Kidney capillary endothelial cell (primary cell): ENCODE measurements around the gene NEK2.
A peak's percentile ranks its signal among the peaks of the same experiment; 100 is the strongest.
"Not testable (repeated sequence)": the region's sequence is repeated elsewhere in the genome, so short reads cannot be mapped to it uniquely, and the experiment has no call there.

Experiments
- DNase-seq: peaks from one replicate; pipeline ENCODE4 v3.0.0-alpha.2; 2018; ENCODE audit warnings: low spot score

Gene NEK2

DNA sequence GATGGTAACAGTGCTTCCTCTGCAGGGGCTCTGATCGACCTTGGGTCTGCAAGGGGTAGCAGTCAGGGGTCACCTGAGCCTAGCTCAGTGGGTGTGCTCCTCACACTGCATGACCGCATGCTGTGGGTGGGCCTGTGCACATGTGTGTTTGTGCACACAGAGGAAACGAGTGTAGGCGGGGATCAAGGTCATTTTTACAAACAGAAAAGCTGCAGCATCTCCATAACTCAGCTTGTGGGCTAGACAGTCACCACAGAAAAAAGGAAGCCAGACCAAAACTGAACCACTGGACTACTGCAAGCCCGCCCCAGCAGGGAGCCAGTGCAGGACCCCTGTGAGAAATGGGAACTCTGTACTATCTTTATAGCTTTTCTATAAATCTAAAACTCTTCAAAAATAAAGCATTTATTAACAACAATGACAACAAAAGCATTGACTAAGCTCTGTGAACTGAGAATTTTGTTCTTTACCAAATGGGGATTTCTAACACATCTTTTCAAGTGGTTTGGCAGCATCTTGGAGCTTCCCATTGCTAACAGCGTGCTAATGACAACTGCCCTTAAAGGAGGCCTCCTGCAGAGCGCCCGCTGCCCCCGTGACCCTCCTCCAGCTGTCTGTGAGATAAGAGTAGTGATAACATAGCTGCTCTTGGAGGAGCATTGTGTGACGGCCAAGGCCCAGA is 19.9 kb upstream of the NEK2 start:
- no peak for DNase-seq

- DNase-seq = not testable (repeated sequence)
These were observed 18.5 kb upstream of the NEK2 start for GRCh38 chr1:211693911-211694310.

DNA sequence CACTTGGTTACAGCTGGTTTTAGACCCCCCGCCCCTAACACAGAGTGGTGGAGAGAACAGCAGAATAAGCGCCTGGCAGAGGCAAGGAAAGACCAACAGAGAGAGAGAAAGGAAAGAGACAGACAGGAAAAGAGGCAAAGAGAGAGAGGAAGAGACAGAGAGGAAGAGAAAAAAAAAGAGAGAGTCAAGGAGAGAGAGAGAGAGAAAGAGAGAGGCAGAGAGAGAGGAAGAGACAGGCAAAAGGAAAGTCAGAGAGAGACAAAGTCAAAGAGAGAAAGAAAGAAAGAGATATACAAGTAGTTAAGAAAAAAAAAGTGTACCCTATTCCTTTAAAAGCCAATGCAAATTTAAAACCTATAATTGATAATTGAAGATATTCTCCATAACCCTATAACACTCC is 13.0 kb upstream of the NEK2 start:
- DNase-seq = no peak

DNA sequence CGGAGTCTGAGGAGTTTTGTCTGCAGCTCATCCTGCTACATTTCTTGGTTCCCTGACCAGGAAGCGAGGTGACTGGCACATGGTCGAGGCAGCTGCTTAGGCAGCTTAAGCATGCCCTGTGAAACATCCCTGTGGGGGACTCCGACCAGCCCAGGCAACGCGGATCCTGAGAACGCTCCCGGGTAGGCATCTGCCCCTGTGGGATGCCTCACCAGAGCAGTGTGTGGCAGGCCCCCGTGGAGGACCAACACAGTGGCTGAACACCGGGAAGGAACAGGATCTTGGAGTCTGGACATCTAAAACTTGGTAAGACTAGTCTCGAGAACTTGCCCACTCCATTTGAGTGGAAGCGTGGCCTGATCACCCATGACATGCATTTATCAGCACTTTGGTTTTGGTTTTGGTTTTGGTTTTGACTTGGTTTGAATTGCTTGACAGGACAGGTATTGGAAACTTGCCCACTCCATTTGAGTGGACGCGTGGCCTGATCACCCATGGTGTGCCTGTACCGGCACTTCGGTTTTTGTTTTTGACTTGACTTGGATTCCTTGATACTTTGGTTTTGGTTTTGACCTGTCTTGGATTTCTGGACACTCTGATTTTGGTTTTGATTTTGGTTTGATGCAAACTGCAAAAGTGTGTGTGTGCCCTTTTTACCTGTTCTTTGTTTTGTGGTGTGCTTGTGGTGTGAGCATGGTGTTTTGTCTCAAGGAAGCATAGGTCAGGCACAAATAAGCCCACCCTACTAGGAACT is 12.2 kb upstream of the NEK2 start:
- DNase-seq = no peak

GRCh38 chr1:211685823-211686222 is 10.4 kb upstream of the NEK2 start:
- no peak for DNase-seq

DNA sequence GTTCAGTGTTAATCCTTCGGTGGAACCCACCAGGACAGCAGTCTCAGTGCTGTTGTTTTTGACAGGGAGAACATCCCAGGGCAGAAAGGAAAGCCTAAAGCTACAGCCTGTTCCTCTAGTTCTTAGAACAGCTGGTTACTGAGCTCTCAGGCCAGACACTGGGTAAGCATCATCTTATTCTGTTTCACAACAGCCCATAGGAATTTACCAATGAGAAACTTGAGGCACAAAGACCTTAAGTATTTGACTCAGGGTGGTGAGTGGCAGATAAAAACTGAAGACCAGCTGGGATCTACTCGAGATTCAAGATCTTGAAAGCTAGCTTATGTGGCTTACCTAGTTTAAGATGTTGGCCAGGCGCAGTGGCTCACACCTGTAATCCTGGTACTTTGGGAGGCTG is 9.4 kb upstream of the NEK2 start:
- DNase-seq = no peak

DNA sequence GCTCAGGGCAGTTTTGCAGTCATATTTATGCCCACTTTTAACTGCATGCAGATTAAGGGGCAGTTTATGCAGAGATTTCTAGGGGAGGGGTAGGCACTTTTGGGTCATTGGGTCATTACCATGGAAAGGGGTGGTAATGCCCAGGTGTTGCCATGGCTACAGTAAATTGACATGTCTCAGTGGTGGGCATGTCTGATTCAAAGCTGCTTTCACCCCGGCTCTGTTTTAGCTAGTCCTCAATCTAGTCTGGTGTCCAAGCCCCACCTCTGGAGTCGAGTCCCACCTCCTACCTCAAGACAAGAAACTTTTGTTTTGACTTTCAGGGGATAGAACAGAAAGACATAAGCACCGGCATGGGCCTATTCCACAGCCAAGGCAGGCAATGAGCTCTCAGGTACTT is 8.9 kb upstream of the NEK2 start:
- DNase-seq = no peak

DNA sequence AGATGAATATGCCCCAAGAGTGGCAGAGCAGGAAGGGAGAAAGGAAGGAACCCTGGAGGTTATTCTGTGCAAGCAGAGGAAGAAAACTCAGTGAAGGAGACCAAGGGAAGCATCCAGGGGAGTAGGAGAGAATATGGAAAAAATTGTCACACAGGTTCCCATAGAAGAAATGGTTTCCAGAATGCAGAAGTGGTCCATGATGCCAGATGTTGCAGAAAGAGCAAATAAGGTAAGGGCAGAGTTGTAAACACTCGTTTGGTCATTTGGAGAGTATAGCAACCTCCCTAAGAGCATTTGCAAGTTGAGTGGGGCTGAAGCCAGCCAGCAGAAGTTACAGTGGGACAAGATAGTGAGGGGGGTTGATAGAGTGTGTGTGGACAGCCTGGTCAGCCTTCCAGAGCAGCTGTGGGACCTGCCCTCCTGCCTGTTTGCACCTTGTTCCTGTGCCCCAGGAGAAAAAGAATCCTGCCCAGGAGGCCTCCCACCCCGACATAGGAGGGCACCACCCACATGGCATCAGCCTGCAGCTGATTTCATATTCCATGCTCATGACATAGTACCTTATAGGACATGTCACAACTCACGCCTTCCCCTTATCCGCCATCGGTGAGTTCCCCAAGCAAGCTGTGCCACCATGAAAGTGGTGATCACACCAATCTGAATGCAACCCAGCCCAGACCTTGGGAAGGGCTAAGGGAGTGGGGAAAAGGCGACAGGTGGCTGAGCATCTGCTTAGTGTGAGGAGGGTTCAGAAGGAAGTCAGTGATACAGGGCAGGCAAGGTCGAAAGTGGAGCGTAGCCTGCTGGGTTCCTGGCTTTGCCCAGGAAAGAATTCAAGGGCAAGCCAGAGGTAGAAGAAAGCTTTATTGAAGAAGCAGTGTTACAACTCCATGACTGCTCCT is 8.2 kb upstream of the NEK2 start:
- DNase-seq = no peak

- not testable (repeated sequence) for DNase-seq
These were observed 6.8 kb upstream of the NEK2 start for GRCh38 chr1:211682186-211682585.

DNA sequence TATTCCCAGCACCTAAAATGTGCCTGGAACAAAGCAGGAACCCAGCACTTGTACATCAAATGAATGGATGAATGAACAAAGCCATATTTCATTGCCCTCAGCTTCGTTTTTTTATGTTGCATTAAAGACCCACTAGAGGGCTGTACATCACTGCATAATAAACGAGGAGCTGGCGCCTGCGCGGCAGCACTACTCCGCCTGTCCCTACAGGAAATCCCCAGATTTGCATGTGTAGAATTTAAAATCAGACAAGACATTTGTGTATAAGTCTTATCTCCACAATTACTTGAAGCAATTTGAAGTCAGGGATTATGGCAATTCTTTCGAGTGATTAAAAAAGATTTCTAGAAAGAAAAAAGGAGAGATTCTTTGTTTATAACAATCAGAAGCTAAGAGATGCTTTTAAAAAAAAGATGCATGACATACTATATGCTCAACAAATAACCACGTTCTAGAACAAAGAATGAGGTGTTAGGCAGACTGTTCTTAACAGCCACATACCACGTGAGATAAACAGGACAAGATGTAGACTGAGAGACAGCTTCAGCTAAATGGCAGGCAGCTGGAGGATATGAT is 5.4 kb upstream of the NEK2 start:
- DNase-seq = peak; percentile 85

DNA sequence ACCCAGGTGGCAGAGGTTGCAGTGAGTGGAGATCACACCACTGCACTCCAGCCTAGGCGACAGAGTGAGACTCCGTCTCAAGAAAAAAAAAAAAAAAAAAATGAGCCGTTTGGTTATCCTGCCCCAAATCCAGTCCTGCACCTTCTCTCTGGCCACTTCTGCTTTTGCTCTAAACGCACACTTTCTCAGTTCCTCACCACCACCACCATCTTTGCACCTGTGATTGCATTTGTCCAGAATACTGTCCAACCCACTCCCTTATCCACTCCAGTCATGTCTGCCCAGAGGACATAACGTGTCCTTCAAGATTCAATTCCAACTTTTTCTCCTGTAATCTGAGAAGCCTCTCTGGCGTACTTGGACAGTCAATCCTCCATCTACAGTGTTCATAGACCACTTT is 2.2 kb upstream of the NEK2 start:
- DNase-seq = no peak

- no peak for DNase-seq
These were observed 1.3 kb upstream of the NEK2 start for GRCh38 chr1:211676761-211677160.

DNA sequence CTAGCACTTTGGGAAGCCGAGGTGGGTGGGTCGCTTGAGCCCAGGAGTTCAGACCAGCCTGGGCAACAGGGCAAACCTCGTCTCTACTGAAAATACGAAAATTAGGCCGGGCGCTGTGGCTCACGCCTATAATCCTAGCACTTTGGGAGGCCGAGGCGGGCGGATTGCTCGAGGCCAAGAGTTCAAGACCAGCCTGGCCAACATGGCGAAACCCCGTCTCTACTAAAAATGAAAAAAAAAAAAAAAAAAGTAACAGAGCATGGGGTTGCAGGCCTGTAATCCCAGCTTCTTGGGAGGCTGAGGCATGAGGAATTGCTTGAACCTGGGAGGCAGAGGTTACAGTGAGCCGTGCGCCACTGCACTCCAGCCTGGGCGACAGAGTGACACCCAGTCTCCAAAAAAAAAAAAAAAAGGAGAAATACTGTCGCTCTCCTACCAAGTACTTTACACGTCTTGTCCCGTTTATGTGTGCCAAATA is 724 bp upstream of the NEK2 start:
- DNase-seq = no peak

GRCh38 chr1:211667065-211667617 is 8.3 kb downstream of the NEK2 start:
- DNase-seq = no peak

DNA sequence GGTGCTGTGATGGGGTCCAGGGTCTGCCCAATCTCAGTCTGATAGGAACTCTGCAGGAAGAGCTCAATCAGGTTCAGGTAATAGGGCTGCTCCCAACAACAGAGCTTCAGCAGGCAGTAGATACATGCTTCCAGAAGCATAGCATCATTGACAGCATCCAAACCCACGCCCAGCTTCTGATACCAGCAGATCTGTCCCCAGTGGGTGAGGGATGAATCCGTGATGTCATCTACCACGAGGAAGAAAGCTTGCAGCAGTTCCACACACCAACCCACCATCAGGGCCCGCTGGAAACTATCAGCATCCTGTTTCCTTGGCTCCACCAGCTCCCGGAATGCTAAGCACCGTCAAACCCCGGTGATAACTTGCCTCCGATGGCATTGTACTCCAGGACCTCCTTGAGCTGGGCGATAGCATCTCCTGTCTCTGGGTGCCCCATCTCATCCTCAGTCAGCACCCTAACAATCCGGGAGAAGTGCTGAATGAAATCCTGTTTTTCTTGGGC is 14.7 kb downstream of the NEK2 start:
- DNase-seq = no peak

- DNase-seq = no peak
These were observed 18.7 kb downstream of the NEK2 start for GRCh38 chr1:211656728-211657127.

GRCh38 chr1:211654838-211655787 is 20.3 kb downstream of the NEK2 start:
- DNase-seq = peak; percentile 79

GRCh38 chr1:211653959-211654496 is 21.4 kb downstream of the NEK2 start:
- peak; percentile 75 for DNase-seq

GRCh38 chr1:211653293-211653692 is 22.1 kb downstream of the NEK2 start:
- DNase-seq = no peak

DNA sequence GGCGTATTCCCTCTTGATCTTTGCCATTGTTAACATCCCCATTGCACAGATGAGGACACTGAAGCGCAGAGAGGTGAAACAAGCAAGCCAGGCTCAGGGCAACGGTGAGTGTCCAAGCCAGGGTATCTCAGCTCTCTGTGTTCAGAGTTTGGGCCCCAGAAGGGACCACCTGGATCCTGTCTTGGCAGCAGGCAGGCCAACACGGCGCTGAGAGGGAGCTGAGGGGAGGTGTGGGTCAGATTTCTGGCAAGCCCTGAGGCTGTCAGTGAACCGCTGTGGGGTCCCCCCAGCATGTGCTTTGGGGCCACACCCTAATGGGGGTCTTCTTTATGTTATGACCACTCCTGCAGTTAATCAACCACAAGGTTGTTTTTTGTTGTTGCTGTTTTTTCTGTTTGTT is 23.1 kb downstream of the NEK2 start:
- no peak for DNase-seq
